Uterus (tissue), 2 donors: ENCODE results near the gene TTC24.

Experiments used
- CTCF ChIP-seq, 4 experiments: fragments of 200-600 bp in 2 of 4; fragments of 450-650 bp in 2 of 4; sonication (generic) in 2 of 4; IDR thresholded peaks; one replicate each; pipeline ENCODE4 v1.5.1; 2016 to 2019; ENCODE audit warnings: antibody characterized with exemption in 4 of 4, mild to moderate bottlenecking in 2 of 4, moderate library complexity in 1 of 4
- POLR2A ChIP-seq, 2 donors: fragments of 450-650 bp; IDR thresholded peaks; one replicate each; pipeline ENCODE4 v1.6.1; 2016; ENCODE audit warnings: antibody characterized with exemption in 2 of 2, mild to moderate bottlenecking in 1 of 2, moderate library complexity in 1 of 2

- TF ChIP-seq CTCF (IDR thresholded peaks at IDR 0.05), result no peak
- no peak for TF ChIP-seq POLR2A (IDR thresholded peaks at IDR 0.05)
These were observed 23.2 kb upstream of the TTC24 start for GRCh38 chr1:156556354-156556753.
